ENCODE measurements around the gene RBBP4. TPM values are rescaled to one million over a fixed set of nuclear protein-coding genes. Genes with fewer than 3 reads are reported as not detected.

Gene RBBP4
- total RNA-seq, 1 donor from 2014 or later: 118 TPM

- no peak for DNase-seq (ENCODE audit: low read depth in 2 of 2)
Measured at GRCh38 chr1:32718527-32718926, 67.5 kb downstream of the RBBP4 start.

- DNase-seq (ENCODE audit: low read depth in 2 of 2): no peak
Measured at GRCh38 chr1:32719681-32720275, 68.8 kb downstream of the RBBP4 start.

DNA sequence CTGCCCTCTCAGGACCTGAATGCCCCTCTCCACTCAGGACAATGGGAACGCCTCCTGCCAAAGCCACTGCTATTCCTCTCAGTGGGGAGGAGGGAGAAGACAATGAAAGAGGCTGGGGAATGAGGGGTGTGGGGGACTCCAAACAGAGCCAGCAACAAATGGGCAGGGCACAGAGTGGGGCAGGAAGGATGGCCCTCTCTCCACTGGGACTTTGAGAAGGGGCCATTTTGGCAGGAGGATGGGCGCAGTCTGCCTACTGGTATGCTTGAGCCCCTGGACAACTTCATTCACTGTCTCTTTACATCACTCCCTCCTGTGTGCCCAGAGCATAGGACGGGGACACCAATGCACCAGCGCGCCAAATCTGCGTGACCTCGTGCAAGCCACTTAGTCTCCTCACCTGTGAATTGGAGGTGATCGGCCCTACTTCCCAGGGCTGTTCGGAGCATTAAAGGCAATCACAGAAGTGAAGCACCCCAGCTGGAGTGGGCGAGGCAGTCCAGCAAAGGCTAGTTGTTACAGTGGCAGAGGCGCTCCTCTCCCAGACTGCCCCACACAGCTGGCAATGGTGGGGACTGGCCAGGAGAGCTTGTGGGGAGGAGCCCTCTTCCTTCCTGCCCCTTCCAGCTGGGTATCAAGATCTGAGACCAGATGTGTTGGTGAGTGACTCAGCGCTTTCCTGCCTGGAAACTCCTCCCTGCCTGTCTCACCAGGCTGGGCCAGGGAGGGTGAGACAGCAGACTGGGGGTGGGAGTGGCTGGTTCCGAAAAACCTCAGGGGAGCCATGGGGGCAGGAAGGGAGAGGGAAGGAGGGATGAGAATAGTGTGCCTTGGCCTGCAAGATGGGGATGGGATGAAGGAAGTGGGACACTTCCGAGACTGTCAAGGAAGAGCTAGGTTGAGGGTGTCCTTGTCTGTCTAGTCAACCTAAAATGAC, 73.9 kb downstream of the RBBP4 start:
- peak in 1 of 2 donors; percentile 89 for DNase-seq (ENCODE audit: low read depth in 2 of 2)

DNA sequence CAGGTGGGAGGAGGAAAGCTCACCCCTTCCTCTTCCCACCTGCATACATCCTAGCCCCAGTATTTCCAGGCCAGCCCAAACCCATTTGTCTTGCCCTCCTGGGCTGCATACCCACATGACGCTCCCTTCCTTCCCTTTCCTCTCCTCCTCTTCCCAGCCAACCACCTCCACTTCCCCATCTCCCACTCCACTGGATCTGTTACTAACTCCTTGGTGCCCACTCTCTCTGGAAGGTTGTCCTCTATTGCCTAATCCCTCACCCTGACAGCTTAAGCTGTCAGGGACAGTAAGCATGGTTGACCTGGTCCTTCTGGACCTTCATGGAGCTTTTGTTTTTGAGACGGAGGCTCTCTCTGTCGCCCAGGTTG, 74.6 kb downstream of the RBBP4 start:
- no peak for DNase-seq (ENCODE audit: low read depth in 2 of 2)

DNA sequence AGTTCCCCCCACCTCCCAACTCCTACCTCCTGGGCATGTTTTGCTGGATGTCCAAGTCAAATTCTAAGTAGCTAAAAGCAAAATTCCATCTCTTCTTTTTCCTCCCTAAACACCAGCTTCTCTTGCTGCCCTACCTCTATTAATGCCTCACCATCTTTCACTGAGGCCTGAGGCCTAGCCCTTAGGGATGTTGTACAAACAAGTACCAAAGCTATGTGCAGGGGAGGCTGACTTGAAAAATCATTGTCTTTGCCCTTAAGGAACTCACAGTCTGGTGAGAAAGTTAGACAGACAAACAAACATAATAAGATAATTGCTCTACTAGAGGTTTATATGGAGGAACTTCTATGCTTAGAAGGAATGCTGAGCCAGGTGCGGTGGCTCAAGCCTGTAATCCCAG, 76.9 kb downstream of the RBBP4 start:
- DNase-seq (ENCODE audit: low read depth in 2 of 2): no peak

GRCh38 chr1:32728413-32729077, 77.5 kb downstream of the RBBP4 start:
- DNase-seq (ENCODE audit: low read depth in 2 of 2): no peak

- DNase-seq (ENCODE audit: low read depth in 2 of 2): no peak
Measured at GRCh38 chr1:32729254-32730046, 78.4 kb downstream of the RBBP4 start.

DNA sequence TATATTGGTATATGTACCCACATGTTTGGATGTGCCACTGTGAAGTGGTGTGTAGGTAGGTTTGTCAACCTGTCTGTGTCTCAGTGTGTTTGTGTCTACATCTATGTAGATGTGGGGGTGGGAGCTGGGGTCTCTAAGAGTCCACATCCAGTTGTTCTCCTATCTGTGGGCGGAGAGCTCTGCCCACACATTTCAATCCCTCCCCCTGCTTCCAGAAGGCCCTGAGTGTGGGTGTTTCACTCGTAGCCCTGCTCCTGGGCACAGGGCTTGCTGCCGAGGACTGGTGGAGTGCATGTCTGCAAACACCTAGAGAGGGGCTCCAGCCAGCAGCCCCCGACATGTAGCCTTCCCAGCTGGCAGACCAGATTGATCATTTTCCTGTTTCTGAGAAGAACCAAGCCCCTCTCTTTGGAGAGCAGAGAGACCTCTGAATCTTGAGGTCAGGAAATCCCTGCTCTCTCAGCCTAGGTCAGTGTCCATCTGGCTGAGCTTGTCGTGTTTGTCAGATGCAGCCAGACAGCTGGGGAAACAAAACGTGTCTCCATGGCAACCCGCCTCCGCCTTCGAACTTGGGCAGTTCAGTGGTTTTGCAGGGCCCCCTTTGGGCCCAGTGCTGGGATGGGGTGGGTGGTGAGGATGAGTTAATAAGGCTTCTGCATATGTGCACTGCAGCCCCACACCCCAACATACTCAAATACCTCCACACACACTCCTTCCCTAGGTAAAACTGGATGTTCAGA, 82.7 kb downstream of the RBBP4 start:
- peak; percentile 47 to 88 for DNase-seq (ENCODE audit: low read depth in 2 of 2)

Other genes starting within 250 kb of the RBBP4 start
- under 0.01 TPM in 2 replicates for gene ZBTB8B, start 186.1 kb upstream of the RBBP4 start, total RNA-seq
- gene ZBTB8A, start 111.8 kb upstream of the RBBP4 start, total RNA-seq: 5.5 and 9.1 TPM in 2 replicates
- 22.5 and 25.0 TPM in 2 replicates for gene ZBTB8OS, start 658 bp upstream of the RBBP4 start, total RNA-seq
- 11.7 and 14.7 TPM in 2 replicates for gene SYNC, start 51.6 kb downstream of the RBBP4 start, total RNA-seq
- gene YARS1, start 166.2 kb downstream of the RBBP4 start, total RNA-seq: 65.2 and 73.3 TPM in 2 replicates
- 11.9 and 14.3 TPM in 2 replicates for gene S100PBP, start 166.4 kb downstream of the RBBP4 start, total RNA-seq
- gene FNDC5, start 219.7 kb downstream of the RBBP4 start, total RNA-seq: 0.25 and 0.51 TPM in 2 replicates
- gene HPCA, start 235.3 kb downstream of the RBBP4 start, total RNA-seq: not detected in 2 replicates